HepG2 (cell line): Measurements from ENCODE around the gene SOAT1. TPM values are rescaled to one million over a fixed set of nuclear protein-coding genes. Genes with fewer than 3 reads are reported as not detected.
A peak's percentile ranks its signal among the peaks of the same experiment; 100 is the strongest.

Experiments
- NCOR1 ChIP-seq: fragments of 200-600 bp; sonication (generic); IDR thresholded peaks from 2 replicates; pipeline ENCODE4 v1.7.0; 2017; ENCODE audit warnings: antibody characterized with exemption, low read length, borderline replicate concordance
- POLR2AphosphoS2 ChIP-seq: IDR thresholded peaks from 2 replicates; pipeline ENCODE4 v1.6.1; 2011; ENCODE audit warnings: low read depth, low read length, improper control_type of control experiment
- RCOR2 ChIP-seq: IDR thresholded peaks from 2 replicates; pipeline ENCODE4 v1.6.1; 2016; ENCODE audit warnings: missing biosample characterization, missing genetic modification reagents
- RFX5 ChIP-seq: IDR thresholded peaks from 2 replicates; pipeline ENCODE4 v1.6.1; 2011; ENCODE audit warnings: low read depth, low read length, improper control_type of control experiment
- THAP9 ChIP-seq: sonication (generic); formaldehyde crosslinking; IDR thresholded peaks from 2 replicates; pipeline ENCODE4; 2020; ENCODE audit warnings: missing genetic modification reagents, mild to moderate bottlenecking, borderline replicate concordance
- ZNF12 ChIP-seq: sonication (generic); formaldehyde crosslinking; IDR thresholded peaks from 2 replicates; pipeline ENCODE4 v1.5.0; 2020; ENCODE audit warnings: missing genetic modification reagents
- ZNF124 ChIP-seq: sonication (generic); formaldehyde crosslinking; IDR thresholded peaks from 2 replicates; pipeline ENCODE4 v1.4.0; 2020; ENCODE audit warnings: missing genetic modification reagents
- ZNF503 ChIP-seq: sonication (generic); formaldehyde crosslinking; IDR thresholded peaks from 2 replicates; pipeline ENCODE4 v1.4.0; 2020; ENCODE audit warnings: missing genetic modification reagents
- ZNF609 ChIP-seq: sonication (generic); formaldehyde crosslinking; IDR thresholded peaks from 2 replicates; pipeline ENCODE4 v1.4.0; 2020; ENCODE audit warnings: mild to moderate bottlenecking, missing genetic modification reagents, borderline replicate concordance
- ZNF691 ChIP-seq: sonication (generic); formaldehyde crosslinking; IDR thresholded peaks from 2 replicates; pipeline ENCODE4 v1.4.0; 2020; ENCODE audit warnings: missing genetic modification reagents, low read depth, mild to moderate bottlenecking, borderline replicate concordance
- polyA plus RNA-seq, 8 experiments: library from polyadenylated mRNA; depleted of rRNA in 3 of 8; stranded (reverse) in 7 of 8; unstranded in 1 of 8; fragments of >200 nt; fragmentation: Illumina TruSeq in 4 of 8; extraction: Trizol in 4 of 8; gene quantifications; 2 replicates each; pipeline versions ENCODE4 v1.2.1 to v1.2.3, GENCODE V29; 2011 to 2016; ENCODE audit warnings: low read depth in 4 of 8, missing spikeins in 1 of 8, mixed read lengths in 1 of 8; ENCODE audit not compliant: insufficient read depth in 1 of 8
- total RNA-seq, 5 experiments: library from RNA; depleted of rRNA; stranded (reverse); fragments of >200 nt; fragmentation: Illumina TruSeq; extraction: Trizol; gene quantifications; 2 replicates each; pipeline ENCODE4 v1.2.3, GENCODE V29; 2016; ENCODE audit warnings: low read depth in 1 of 5
- TF ChIP-seq, protein P1 (sequence below): sonication (generic); formaldehyde crosslinking; IDR thresholded peaks from 2 replicates; pipeline ENCODE4 v1.4.0; 2020; ENCODE audit warnings: missing genetic modification reagents
- TF ChIP-seq, protein P2 (sequence below): sonication (generic); formaldehyde crosslinking; IDR thresholded peaks from 2 replicates; pipeline ENCODE4 v1.4.0; 2020; ENCODE audit warnings: missing genetic modification reagents, mild to moderate bottlenecking, borderline replicate concordance

The SOAT1 gene
- total and polyA plus RNA-seq, 2 of the 13 experiments (the other 11 are each of a cell fraction or from before 2014, with no cell fraction given) = 22.3 to 52.0 TPM

- TF ChIP-seq THAP9 (CRISPR knock-in tag) = peak; percentile 34; the same call in 1 of the 2 replicates
- TF ChIP-seq, protein P1, sequence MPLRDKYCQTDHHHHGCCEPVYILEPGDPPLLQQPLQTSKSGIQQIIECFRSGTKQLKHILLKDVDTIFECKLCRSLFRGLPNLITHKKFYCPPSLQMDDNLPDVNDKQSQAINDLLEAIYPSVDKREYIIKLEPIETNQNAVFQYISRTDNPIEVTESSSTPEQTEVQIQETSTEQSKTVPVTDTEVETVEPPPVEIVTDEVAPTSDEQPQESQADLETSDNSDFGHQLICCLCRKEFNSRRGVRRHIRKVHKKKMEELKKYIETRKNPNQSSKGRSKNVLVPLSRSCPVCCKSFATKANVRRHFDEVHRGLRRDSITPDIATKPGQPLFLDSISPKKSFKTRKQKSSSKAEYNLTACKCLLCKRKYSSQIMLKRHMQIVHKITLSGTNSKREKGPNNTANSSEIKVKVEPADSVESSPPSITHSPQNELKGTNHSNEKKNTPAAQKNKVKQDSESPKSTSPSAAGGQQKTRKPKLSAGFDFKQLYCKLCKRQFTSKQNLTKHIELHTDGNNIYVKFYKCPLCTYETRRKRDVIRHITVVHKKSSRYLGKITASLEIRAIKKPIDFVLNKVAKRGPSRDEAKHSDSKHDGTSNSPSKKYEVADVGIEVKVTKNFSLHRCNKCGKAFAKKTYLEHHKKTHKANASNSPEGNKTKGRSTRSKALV (CRISPR knock-in tag) = no peak; the same call in 1 of the 2 replicates
- TF ChIP-seq NCOR1 = no peak
- peak; percentile 32 for TF ChIP-seq ZNF609 (CRISPR knock-in tag)
- no peak for TF ChIP-seq ZNF503 (CRISPR knock-in tag)
- peak; percentile 54; the same call in 1 of the 2 replicates for TF ChIP-seq ZNF691 (CRISPR knock-in tag)
- TF ChIP-seq RFX5 = peak; percentile 56
- TF ChIP-seq, protein P2, sequence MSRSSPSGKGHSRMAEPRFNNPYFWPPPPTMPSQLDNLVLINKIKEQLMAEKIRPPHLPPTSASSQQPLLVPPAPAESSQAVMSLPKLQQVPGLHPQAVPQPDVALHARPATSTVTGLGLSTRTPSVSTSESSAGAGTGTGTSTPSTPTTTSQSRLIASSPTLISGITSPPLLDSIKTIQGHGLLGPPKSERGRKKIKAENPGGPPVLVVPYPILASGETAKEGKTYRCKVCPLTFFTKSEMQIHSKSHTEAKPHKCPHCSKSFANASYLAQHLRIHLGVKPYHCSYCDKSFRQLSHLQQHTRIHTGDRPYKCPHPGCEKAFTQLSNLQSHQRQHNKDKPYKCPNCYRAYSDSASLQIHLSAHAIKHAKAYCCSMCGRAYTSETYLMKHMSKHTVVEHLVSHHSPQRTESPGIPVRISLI = peak; percentile 68; the same call in 1 of the 2 replicates
- TF ChIP-seq RCOR2 = no peak
- TF ChIP-seq ZNF12 (CRISPR knock-in tag) = 0 out of 2 replicates have a peak, but pooled peaks have one; percentile 25
- no peak for TF ChIP-seq POLR2AphosphoS2
- TF ChIP-seq ZNF124 (CRISPR knock-in tag) = no peak
These were observed at the start of gene SOAT1 (continued) for GRCh38 chr1:179293340-179294327.
